RPMI7951 (cell line): Measurements from ENCODE around the gene CABP4. TPM values are rescaled to one million over a fixed set of nuclear protein-coding genes. Genes with fewer than 3 reads are reported as not detected.
"Not testable (repeated sequence)": the region's sequence is repeated elsewhere in the genome, so short reads cannot be mapped to it uniquely, and the experiment has no call there.

ENCODE experiments used
- DNase-seq: peaks from one replicate; pipeline ENCODE4 v3.0.0-alpha.2; 2012; ENCODE audit warnings: low read depth
- total RNA-seq: library from RNA; depleted of rRNA; stranded (reverse); fragments of >200 nt; shearing (Covaris generic); gene quantifications from 2 replicates; pipeline ENCODE4 v1.2.3, GENCODE V29; 2014

Gene CABP4
- total RNA-seq, 1 experiment from 2014 or later: not detected

GRCh38 chr11:67453816-67454732, 1.1 kb upstream of the CABP4 start:
- no peak for DNase-seq

- no peak for DNase-seq
Measured at GRCh38 chr11:67456068-67456705, 1.0 kb downstream of the CABP4 start.

- DNase-seq: no peak
Measured at GRCh38 chr11:67457453-67457852, 2.3 kb downstream of the CABP4 start.

- no peak for DNase-seq
Measured at GRCh38 chr11:67458266-67458665, 3.1 kb downstream of the CABP4 start.

- no peak for DNase-seq
Measured at GRCh38 chr11:67463186-67463585, 8.0 kb downstream of the CABP4 start.

- DNase-seq: peak; percentile 89
Measured at GRCh38 chr11:67463680-67464410, 8.7 kb downstream of the CABP4 start.

GRCh38 chr11:67464411-67465188, 9.4 kb downstream of the CABP4 start:
- peak; percentile 81 for DNase-seq

- DNase-seq: no peak
Measured at GRCh38 chr11:67465189-67465510, 10.0 kb downstream of the CABP4 start.

- DNase-seq: peak; percentile 51
Measured at GRCh38 chr11:67465530-67465929, 10.4 kb downstream of the CABP4 start.

- DNase-seq: no peak
Measured at GRCh38 chr11:67466367-67466766, 11.2 kb downstream of the CABP4 start.

- no peak for DNase-seq
Measured at GRCh38 chr11:67466962-67467771, 12.0 kb downstream of the CABP4 start.

GRCh38 chr11:67468056-67468455, 12.9 kb downstream of the CABP4 start:
- DNase-seq: no peak

- DNase-seq: no peak
Measured at GRCh38 chr11:67468456-67468758, 13.3 kb downstream of the CABP4 start.

GRCh38 chr11:67468759-67469507, 13.8 kb downstream of the CABP4 start, which contains the start of gene TMEM134:
TSS of gene TMEM134 (minus strand) at chr11:67469251. CDS start at chr11:67469192, 59 bp downstream.
- peak; percentile 88 for DNase-seq

- DNase-seq: no peak
Measured at GRCh38 chr11:67469508-67469811, 14.3 kb downstream of the CABP4 start.

- no peak for DNase-seq
Measured at GRCh38 chr11:67470337-67471002, 15.3 kb downstream of the CABP4 start.

GRCh38 chr11:67472882-67473281, 17.7 kb downstream of the CABP4 start:
- DNase-seq: no peak

- not testable (repeated sequence) for DNase-seq
Measured at GRCh38 chr11:67476692-67477091, 21.5 kb downstream of the CABP4 start.

GRCh38 chr11:67477344-67478050, 22.3 kb downstream of the CABP4 start:
- DNase-seq: not testable (repeated sequence)
